Measurements from ENCODE around the gene DHRS1. TPM values are rescaled to one million over a fixed set of nuclear protein-coding genes. Genes with fewer than 3 reads are reported as not detected.

The DHRS1 gene
- total RNA-seq, 1 experiment from 2014 or later: 34.7 TPM

DNA sequence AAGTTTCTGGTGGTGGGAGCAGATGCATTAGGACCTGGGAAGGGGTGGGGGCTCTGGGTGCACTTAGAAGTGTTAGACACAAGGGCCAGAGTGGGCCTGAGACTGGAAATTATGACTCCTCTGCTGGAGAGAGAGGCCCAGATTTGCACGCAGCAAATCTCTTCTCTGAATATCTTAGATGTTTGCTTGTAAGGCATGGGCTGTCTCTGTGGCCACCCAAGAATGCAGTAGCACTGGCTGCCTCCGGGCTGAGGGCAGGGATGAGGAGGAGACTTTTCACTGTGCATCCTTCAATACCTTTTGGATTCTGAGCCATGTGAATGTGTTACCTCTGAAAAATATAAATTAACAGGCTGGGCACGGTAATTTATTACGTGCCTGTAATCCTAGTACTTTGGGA, 14.2 kb downstream of the DHRS1 start:
- Histone ChIP-seq H3K9me3 (ENCODE audit: control insufficient read depth in 1 of 2, insufficient read depth in 1 of 2, low read depth in 1 of 2, low read length in 2 of 2) (no peaks in the 10 kb centered on the region), H4K20me1 (ENCODE audit: insufficient read depth) (no peaks in the 10 kb centered on the region), H3K4me1 (ENCODE audit: control insufficient read depth in 1 of 2, insufficient read depth in 2 of 2, low read length in 2 of 2) (no peaks in the 10 kb centered on the region), H2AFZ (ENCODE audit: low read depth, low read length, poor library complexity, severe bottlenecking) (no peak overlapping the region), H3K36me3 (ENCODE audit: control insufficient read depth in 1 of 2, insufficient read depth in 2 of 2, low read length in 2 of 2) (peaks cover 3 to 4% of the 10 kb centered on the region in 2 experiments; a peak in 2 of 4 replicates), H3K27me3 (ENCODE audit: insufficient read depth, low read length) (no peaks in the 10 kb centered on the region), H3K4me2 (ENCODE audit: low read length) (no peak overlapping the region), H3K4me3 (replicated peaks in 1 of 2; ENCODE audit: low read depth in 1 of 2, low read length in 2 of 2) (no peak overlapping the region), H3K9me2 (ENCODE audit: insufficient read depth) (no peaks in the 10 kb centered on the region), H3K27ac (ENCODE audit: low read depth, low read length) (no peak overlapping the region), H3K79me2 (ENCODE audit: insufficient read depth, low read length) (no peaks in the 10 kb centered on the region), H3K9ac (ENCODE audit: low read length) (no peak overlapping the region)
- ATAC-seq (no peak), DNase-seq (ENCODE audit: low read depth, low spot score) (no peak)
- no TSS peak for BruUV-seq (replicated peaks)
- no peak for TF ChIP-seq TCF7L2 (IDR thresholded peaks at IDR 0.05; ENCODE audit: borderline replicate concordance, extremely low read depth, insufficient read depth, insufficient read length)
- TF ChIP-seq FOSL1 (IDR thresholded peaks at IDR 0.05; ENCODE audit: low read depth): no peak
- no peak for TF ChIP-seq YY1 (IDR thresholded peaks at IDR 0.05; ENCODE audit: extremely low read depth, insufficient replicate concordance, low read depth, low read length)
- ChIA-PET POLR2A (interaction anchor here (0.7 kb wide), 1 partner anchor 15 kb away, joined by 3 read pairs; no protein-coding TSS in a partner anchor), RAD21 (ENCODE audit: low non-redundant PET in 1 of 2, low total read pairs in 2 of 2, uncharacterized antibody in 2 of 2, unreplicated experiment in 2 of 2) (no interaction called here), CTCF (no interaction called here)
- intact Hi-C loops (cut with micrococcal nuclease): no loop called here

- RAD21 ChIA-PET (ENCODE audit: low non-redundant PET in 1 of 2, low total read pairs in 2 of 2, uncharacterized antibody in 2 of 2, unreplicated experiment in 2 of 2): no interaction called here
Measured at GRCh38 chr14:24284501-24285035, 15.0 kb downstream of the DHRS1 start.

More at GRCh38 chr14:24284501-24285035, 15.0 kb downstream of the DHRS1 start:
- Histone ChIP-seq H3K27ac (ENCODE audit: low read depth, low read length) (no peak overlapping the region), H3K79me2 (ENCODE audit: insufficient read depth, low read length) (no peaks in the 10 kb centered on the region), H3K36me3 (ENCODE audit: control insufficient read depth in 1 of 2, insufficient read depth in 2 of 2, low read length in 2 of 2) (peaks cover 0 to 3% of the 10 kb centered on the region in 2 experiments; a peak in 1 of 4 replicates), H3K9me2 (ENCODE audit: insufficient read depth) (no peaks in the 10 kb centered on the region), H3K4me3 (replicated peaks in 1 of 2; ENCODE audit: low read depth in 1 of 2, low read length in 2 of 2) (no peak overlapping the region), H4K20me1 (ENCODE audit: insufficient read depth) (no peaks in the 10 kb centered on the region), H3K4me1 (ENCODE audit: control insufficient read depth in 1 of 2, insufficient read depth in 2 of 2, low read length in 2 of 2) (no peaks in the 10 kb centered on the region), H2AFZ (ENCODE audit: low read depth, low read length, poor library complexity, severe bottlenecking) (no peak overlapping the region), H3K9ac (ENCODE audit: low read length) (no peak overlapping the region), H3K27me3 (ENCODE audit: insufficient read depth, low read length) (no peaks in the 10 kb centered on the region), H3K9me3 (ENCODE audit: control insufficient read depth in 1 of 2, insufficient read depth in 1 of 2, low read depth in 1 of 2, low read length in 2 of 2) (no peaks in the 10 kb centered on the region), H3K4me2 (ENCODE audit: low read length) (no peak overlapping the region)
- DNase-seq (ENCODE audit: low read depth, low spot score) (no peak), ATAC-seq (no peak)
- no TSS peak for BruUV-seq (replicated peaks)
- ChIA-PET CTCF (no interaction called here), POLR2A (no interaction called here)
- intact Hi-C loops (cut with micrococcal nuclease): no loop called here
- no peak for TF ChIP-seq JUND (IDR thresholded peaks at IDR 0.05)
- TF ChIP-seq, protein P1, sequence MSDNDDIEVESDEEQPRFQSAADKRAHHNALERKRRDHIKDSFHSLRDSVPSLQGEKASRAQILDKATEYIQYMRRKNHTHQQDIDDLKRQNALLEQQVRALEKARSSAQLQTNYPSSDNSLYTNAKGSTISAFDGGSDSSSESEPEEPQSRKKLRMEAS (IDR thresholded peaks at IDR 0.05): no peak
- TF ChIP-seq EGR1 (IDR thresholded peaks at IDR 0.05; ENCODE audit: low read depth): no peak
- TF ChIP-seq YY1 (IDR thresholded peaks at IDR 0.05; ENCODE audit: extremely low read depth, insufficient replicate concordance, low read depth, low read length): no peak
- TF ChIP-seq ELF1 (IDR thresholded peaks at IDR 0.05; ENCODE audit: borderline replicate concordance, low read depth): no peak
- TF ChIP-seq, protein P2, sequence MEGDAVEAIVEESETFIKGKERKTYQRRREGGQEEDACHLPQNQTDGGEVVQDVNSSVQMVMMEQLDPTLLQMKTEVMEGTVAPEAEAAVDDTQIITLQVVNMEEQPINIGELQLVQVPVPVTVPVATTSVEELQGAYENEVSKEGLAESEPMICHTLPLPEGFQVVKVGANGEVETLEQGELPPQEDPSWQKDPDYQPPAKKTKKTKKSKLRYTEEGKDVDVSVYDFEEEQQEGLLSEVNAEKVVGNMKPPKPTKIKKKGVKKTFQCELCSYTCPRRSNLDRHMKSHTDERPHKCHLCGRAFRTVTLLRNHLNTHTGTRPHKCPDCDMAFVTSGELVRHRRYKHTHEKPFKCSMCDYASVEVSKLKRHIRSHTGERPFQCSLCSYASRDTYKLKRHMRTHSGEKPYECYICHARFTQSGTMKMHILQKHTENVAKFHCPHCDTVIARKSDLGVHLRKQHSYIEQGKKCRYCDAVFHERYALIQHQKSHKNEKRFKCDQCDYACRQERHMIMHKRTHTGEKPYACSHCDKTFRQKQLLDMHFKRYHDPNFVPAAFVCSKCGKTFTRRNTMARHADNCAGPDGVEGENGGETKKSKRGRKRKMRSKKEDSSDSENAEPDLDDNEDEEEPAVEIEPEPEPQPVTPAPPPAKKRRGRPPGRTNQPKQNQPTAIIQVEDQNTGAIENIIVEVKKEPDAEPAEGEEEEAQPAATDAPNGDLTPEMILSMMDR (IDR thresholded peaks at IDR 0.05 in 2 of 3, conservative IDR thresholded peaks at IDR 0.05 in 1 of 3; ENCODE audit: borderline replicate concordance in 1 of 3, insufficient read depth in 1 of 3, low read depth in 2 of 3, low read length in 2 of 3): no peak
- no peak for TF ChIP-seq FOSL1 (IDR thresholded peaks at IDR 0.05; ENCODE audit: low read depth)
- TF ChIP-seq CBX3 (IDR thresholded peaks at IDR 0.05; ENCODE audit: low read depth): no peak
- TF ChIP-seq CEBPB (IDR thresholded peaks at IDR 0.05; ENCODE audit: low read depth): no peak
- TF ChIP-seq RAD21 (IDR thresholded peaks at IDR 0.05; ENCODE audit: low read depth): no peak
- no peak for TF ChIP-seq SP1 (IDR thresholded peaks at IDR 0.05; ENCODE audit: low read depth)
- TF ChIP-seq SIN3A (IDR thresholded peaks at IDR 0.05; ENCODE audit: low read depth): no peak
- TF ChIP-seq ZBTB33 (IDR thresholded peaks at IDR 0.05; ENCODE audit: extremely low read depth, insufficient replicate concordance, low read length): no peak
- TF ChIP-seq, protein P3, sequence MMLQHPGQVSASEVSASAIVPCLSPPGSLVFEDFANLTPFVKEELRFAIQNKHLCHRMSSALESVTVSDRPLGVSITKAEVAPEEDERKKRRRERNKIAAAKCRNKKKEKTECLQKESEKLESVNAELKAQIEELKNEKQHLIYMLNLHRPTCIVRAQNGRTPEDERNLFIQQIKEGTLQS (IDR thresholded peaks at IDR 0.05): no peak
- no peak for TF ChIP-seq EZH2phosphoT487 (IDR thresholded peaks at IDR 0.05; ENCODE audit: borderline replicate concordance)
- TF ChIP-seq TCF7L2 (IDR thresholded peaks at IDR 0.05; ENCODE audit: borderline replicate concordance, extremely low read depth, insufficient read depth, insufficient read length): no peak
- TF ChIP-seq EZH2 (IDR thresholded peaks at IDR 0.05): no peak

All from HCT116 (cell line).